HCT116 (cell line): Measurements from ENCODE around the gene ACOXL.

ENCODE experiments used
- FOSL1 ChIP-seq: IDR thresholded peaks from 2 replicates; pipeline ENCODE4 v1.6.1; 2012; ENCODE audit warnings: low read depth
- YY1 ChIP-seq: IDR thresholded peaks from 2 replicates; pipeline ENCODE4 v1.6.1; 2011; ENCODE audit warnings: low read length, low read depth, moderate library complexity, mild to moderate bottlenecking; ENCODE audit not compliant: insufficient replicate concordance; ENCODE audit errors: extremely low read depth
- ZNF274 ChIP-seq: fragments of 200-500 bp; sonication (Bioruptor generic); IDR thresholded peaks from 2 replicates; pipeline ENCODE4 v1.6.1; 2014; ENCODE audit warnings: mild to moderate bottlenecking, low read depth, low read length, inconsistent platforms

DNA sequence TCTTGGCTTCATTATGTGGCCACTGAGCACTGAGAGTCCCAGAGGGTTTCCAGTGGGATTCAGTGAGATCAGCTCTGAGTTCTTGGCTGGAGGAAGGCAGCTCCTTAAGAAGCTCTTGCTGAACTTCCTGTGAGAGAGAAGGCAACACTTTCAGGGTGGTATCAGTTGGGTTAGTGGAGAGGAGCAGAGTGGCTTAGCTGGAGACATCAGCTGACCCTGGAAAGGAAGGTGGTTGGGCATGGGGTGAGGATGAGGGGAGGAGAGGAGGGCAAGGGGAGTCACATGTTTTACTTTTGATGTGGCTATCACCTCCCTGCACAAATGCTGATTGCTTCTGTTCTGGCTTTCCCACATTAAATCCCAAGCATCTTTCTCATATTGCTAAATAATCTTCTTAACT, 95.1 kb downstream of the ACOXL start:
- TF ChIP-seq ZNF274 (no peak), YY1 (no peak), FOSL1 (no peak)
